ENCODE data around the gene GHDC. TPM values are rescaled to one million over a fixed set of nuclear protein-coding genes. Genes with fewer than 3 reads are reported as not detected.

Gene GHDC, protein sequence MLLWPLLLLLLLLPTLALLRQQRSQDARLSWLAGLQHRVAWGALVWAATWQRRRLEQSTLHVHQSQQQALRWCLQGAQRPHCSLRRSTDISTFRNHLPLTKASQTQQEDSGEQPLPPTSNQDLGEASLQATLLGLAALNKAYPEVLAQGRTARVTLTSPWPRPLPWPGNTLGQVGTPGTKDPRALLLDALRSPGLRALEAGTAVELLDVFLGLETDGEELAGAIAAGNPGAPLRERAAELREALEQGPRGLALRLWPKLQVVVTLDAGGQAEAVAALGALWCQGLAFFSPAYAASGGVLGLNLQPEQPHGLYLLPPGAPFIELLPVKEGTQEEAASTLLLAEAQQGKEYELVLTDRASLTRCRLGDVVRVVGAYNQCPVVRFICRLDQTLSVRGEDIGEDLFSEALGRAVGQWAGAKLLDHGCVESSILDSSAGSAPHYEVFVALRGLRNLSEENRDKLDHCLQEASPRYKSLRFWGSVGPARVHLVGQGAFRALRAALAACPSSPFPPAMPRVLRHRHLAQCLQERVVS
- total RNA-seq (2016; rRNA removed; fragmentation: Illumina TruSeq; extraction: Trizol) (8.8 and 22.5 TPM in 2 replicates), polyA plus RNA-seq (2011; rRNA removed) (15.4 and 25.6 TPM in 2 replicates), polyA minus RNA-seq (2011; rRNA and poly(A)+ RNA removed; ENCODE audit: low replicate concordance) (14.5 and 31.4 TPM in 2 replicates), Bru-seq, nascent RNA (percentile 47 among the genes with signal in this experiment), BruChase-seq, experiment 1, labeled RNA remaining after a 6-hour chase (percentile 54 among the genes with signal in this experiment), BruChase-seq, experiment 2, labeled RNA remaining after a 2-hour chase (percentile 55 among the genes with signal in this experiment)
- total RNA-seq (2016; cell fraction: cytosol; rRNA removed; fragmentation: Illumina TruSeq; extraction: Trizol; ENCODE audit: low read depth): 3.1 and 3.3 TPM in 2 replicates
- total RNA-seq (2016; cell fraction: insoluble cytoplasmic fraction; rRNA removed; fragmentation: Illumina TruSeq; extraction: Trizol): 8.0 and 22.0 TPM in 2 replicates
- 5.2 and 6.2 TPM in 2 replicates for total RNA-seq (2016; cell fraction: membrane; rRNA removed; fragmentation: Illumina TruSeq; extraction: Trizol)
- total RNA-seq (2016; cell fraction: nucleus; rRNA removed; fragmentation: Illumina TruSeq; extraction: Trizol): 22.7 and 27.8 TPM in 2 replicates
- polyA plus RNA-seq (2011; cell fraction: cytosol; rRNA removed): 11.2 and 18.0 TPM in 2 replicates
- polyA plus RNA-seq (2011; cell fraction: nucleus; rRNA removed): 107 and 115 TPM in 2 replicates
- polyA plus RNA-seq (2012): 15.2 and 19.1 TPM in 2 replicates
- 2.2 and 2.5 TPM in 2 replicates for polyA plus RNA-seq (2016; cell fraction: cytosol; fragmentation: Illumina TruSeq; extraction: Trizol; ENCODE audit: low read depth)
- 6.0 and 8.7 TPM in 2 replicates for polyA plus RNA-seq (2016; cell fraction: insoluble cytoplasmic fraction; fragmentation: Illumina TruSeq; extraction: Trizol; ENCODE audit: low read depth)
- polyA plus RNA-seq (2016; cell fraction: membrane; fragmentation: Illumina TruSeq; extraction: Trizol; ENCODE audit: low read depth): 3.6 and 4.1 TPM in 2 replicates
- polyA plus RNA-seq (2016; cell fraction: nucleus; fragmentation: Illumina TruSeq; extraction: Trizol; ENCODE audit: insufficient read depth, low read depth): 45.8 and 46.8 TPM in 2 replicates
- 12.0 and 19.4 TPM in 2 replicates for polyA minus RNA-seq (2011; cell fraction: cytosol; rRNA and poly(A)+ RNA removed)
- 12.1 and 14.4 TPM in 2 replicates for polyA minus RNA-seq (2011; cell fraction: nucleus; rRNA and poly(A)+ RNA removed)
- long read RNA-seq, experiment 1, partial matches to known transcripts: 4 of 7 reads
- long read RNA-seq, experiment 1, other reads (novel, unspliced or antisense): 2 of 7 reads
- long read RNA-seq, experiment 2, transcript GHDC-207 (10 exons, 2,396 nt): major isoform, 13 of 79 reads
- long read RNA-seq, experiment 2, partial matches to known transcripts: 36 of 79 reads
- long read RNA-seq, experiment 2, other reads (novel, unspliced or antisense): 27 of 79 reads

DNA sequence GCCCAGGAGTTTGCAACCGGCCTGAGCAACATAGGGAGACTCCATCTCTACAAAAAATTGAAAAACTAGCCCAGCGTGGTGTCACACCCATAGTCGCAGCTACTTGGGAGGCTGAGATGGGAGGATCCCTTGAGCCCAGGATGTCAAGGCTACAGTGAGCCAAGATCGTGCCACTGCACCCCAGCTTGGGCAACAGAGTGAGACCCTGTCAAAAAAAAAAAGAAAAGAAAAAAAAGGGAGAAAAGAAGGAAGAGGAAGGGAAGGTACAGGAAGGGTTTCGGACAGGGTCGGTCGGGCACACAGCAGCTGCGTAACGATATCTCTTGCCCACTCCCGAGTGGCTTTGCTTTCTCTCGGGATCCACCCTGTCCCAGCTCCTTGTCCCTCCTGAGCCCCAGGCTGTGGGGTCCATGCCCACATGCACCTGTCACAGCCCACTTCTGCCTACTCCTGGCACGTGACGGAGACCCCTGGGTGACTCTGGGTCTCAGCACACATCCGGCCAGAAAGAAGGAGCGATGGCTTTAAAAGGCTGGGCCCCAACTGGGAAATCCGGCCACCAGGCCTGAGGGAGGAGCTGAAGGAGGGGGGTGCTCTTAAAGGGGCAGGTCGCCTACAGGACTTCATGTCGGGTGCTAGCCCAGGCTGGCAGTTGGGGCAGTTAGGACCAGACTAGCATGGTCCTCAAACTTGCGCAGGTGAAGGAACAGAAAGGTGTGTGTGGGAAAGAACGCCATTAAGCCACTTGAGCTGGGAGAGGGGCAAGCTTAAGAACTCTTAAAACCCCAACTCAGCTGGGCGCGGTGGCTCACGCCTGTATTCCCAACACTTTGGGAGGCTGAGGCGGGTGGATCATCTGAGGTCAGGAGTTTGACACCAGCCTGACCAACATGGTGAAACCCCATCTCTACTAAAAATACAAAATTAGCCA is at the start of gene GHDC:
Gene GHDC, minus strand, starts transcription at position 526 of the 931 bp plus-strand sequence. CDS start 913 bp downstream, outside the sequence.
- H3K9me3 ChIP-seq (ENCODE audit: low read length): no peaks in the 10 kb centered on the region
- in situ Hi-C loops (cut with HindIII; ENCODE audit: extremely low pct_ligation_motif_present, low pct_unique_long_range_greater_than_20kb) (no loop called here), intact Hi-C loops (cut with micrococcal nuclease; ENCODE audit: unreplicated experiment) (no loop called here)
- H3K79me2 ChIP-seq (ENCODE audit: insufficient read depth, low read length): no peaks in the 10 kb centered on the region
- H3K4me1 ChIP-seq (ENCODE audit: insufficient read depth, low read length): peaks cover 21% of the 10 kb centered on the region
- 15% methylated on average over 24 of the region's 24 CpGs for WGBS (ENCODE audit: low lambda C conversion rate)
- peak within 1 kb of the TSS; percentile 95 for H2AFZ ChIP-seq (ENCODE audit: low read length)
- ChIA-PET POLR2A (interaction anchor here (0.6 to 2.8 kb wide), 19 partner anchors 8 to 229 kb away, joined by 3 to 30 read pairs (median 4); partner anchors contain the start of genes CAVIN1, DNAJC7, KAT2A and KCNH4), CTCF (ENCODE audit: low intra/inter-chr PET ratio, low total read pairs) (no interaction called here)
- no peaks in the 10 kb centered on the region; a peak in 1 of 5 replicates for H3K27me3 ChIP-seq (ENCODE audit: control insufficient read depth in 1 of 2, insufficient read depth in 2 of 2, low read length in 2 of 2)
- TSS peak; percentile 46 for BruUV-seq (replicated peaks)
- peak; percentile 80 for DNase-seq (ENCODE audit: low spot score)
- H4K20me1 ChIP-seq (ENCODE audit: insufficient read depth, low read length): no peaks in the 10 kb centered on the region
- peak; percentile 88 for FAIRE-seq
- peak within 1 kb of the TSS; percentile 79 for H3K4me2 ChIP-seq (ENCODE audit: low read depth, low read length)
- peak within 1 kb of the TSS; percentile 77 for H3K9ac ChIP-seq (ENCODE audit: insufficient read depth, low read depth, low read length)
- H3K4me3 ChIP-seq (replicated peaks in 1 of 3; ENCODE audit: insufficient read depth in 1 of 3, low read depth in 2 of 3, low read length in 3 of 3): peak within 1 kb of the TSS; percentile 62 to 94 (median 68)
- no peaks in the 10 kb centered on the region; a peak in 1 of 5 replicates for H3K36me3 ChIP-seq (replicated peaks in 1 of 2; ENCODE audit: control insufficient read depth in 1 of 2, insufficient read depth in 2 of 2, low read length in 2 of 2)
- peak; percentile 93 for ATAC-seq
- peak within 1 kb of the TSS; percentile 29 for H3K27ac ChIP-seq (ENCODE audit: extremely low read length, insufficient read depth, low read length)
- no peak for TF ChIP-seq FOXA1 (IDR thresholded peaks at IDR 0.05)
- no peak for TF ChIP-seq FOXA1 (CRISPR knock-in tag; IDR thresholded peaks at IDR 0.05)
- peak; percentile 49; the same call in 1 of the 2 replicates for TF ChIP-seq KLF12 (CRISPR knock-in tag; IDR thresholded peaks at IDR 0.05; ENCODE audit: borderline replicate concordance)
- peak; percentile 88 for TF ChIP-seq PHF20 (CRISPR knock-in tag; IDR thresholded peaks at IDR 0.05)
- no peak; the same call in 1 of the 2 replicates for TF ChIP-seq ZNF256 (CRISPR knock-in tag; conservative IDR thresholded peaks at IDR 0.05)
- TF ChIP-seq MTA3 (CRISPR knock-in tag; IDR thresholded peaks at IDR 0.05): no peak
- TF ChIP-seq, protein P1, sequence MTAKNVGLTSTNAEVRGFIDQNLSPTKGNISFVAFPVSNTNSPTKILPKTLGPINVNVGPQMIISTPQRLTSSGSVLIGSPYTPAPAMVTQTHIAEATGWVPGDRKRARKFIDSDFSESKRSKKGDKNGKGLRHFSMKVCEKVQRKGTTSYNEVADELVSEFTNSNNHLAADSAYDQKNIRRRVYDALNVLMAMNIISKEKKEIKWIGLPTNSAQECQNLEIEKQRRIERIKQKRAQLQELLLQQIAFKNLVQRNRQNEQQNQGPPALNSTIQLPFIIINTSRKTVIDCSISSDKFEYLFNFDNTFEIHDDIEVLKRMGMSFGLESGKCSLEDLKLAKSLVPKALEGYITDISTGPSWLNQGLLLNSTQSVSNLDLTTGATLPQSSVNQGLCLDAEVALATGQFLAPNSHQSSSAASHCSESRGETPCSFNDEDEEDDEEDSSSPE (CRISPR knock-in tag; IDR thresholded peaks at IDR 0.05): no peak
- no peak for TF ChIP-seq RFX1 (IDR thresholded peaks at IDR 0.05)
- peak in 1 of 2 experiments; percentile 67; a peak in 1 of 4 replicates for TF ChIP-seq KLF16 (CRISPR knock-in tag; IDR thresholded peaks at IDR 0.05)
- TF ChIP-seq ZNF547 (CRISPR knock-in tag; IDR thresholded peaks at IDR 0.05): peak; percentile 42; the same call in 1 of the 2 replicates
- TF ChIP-seq, protein P2, sequence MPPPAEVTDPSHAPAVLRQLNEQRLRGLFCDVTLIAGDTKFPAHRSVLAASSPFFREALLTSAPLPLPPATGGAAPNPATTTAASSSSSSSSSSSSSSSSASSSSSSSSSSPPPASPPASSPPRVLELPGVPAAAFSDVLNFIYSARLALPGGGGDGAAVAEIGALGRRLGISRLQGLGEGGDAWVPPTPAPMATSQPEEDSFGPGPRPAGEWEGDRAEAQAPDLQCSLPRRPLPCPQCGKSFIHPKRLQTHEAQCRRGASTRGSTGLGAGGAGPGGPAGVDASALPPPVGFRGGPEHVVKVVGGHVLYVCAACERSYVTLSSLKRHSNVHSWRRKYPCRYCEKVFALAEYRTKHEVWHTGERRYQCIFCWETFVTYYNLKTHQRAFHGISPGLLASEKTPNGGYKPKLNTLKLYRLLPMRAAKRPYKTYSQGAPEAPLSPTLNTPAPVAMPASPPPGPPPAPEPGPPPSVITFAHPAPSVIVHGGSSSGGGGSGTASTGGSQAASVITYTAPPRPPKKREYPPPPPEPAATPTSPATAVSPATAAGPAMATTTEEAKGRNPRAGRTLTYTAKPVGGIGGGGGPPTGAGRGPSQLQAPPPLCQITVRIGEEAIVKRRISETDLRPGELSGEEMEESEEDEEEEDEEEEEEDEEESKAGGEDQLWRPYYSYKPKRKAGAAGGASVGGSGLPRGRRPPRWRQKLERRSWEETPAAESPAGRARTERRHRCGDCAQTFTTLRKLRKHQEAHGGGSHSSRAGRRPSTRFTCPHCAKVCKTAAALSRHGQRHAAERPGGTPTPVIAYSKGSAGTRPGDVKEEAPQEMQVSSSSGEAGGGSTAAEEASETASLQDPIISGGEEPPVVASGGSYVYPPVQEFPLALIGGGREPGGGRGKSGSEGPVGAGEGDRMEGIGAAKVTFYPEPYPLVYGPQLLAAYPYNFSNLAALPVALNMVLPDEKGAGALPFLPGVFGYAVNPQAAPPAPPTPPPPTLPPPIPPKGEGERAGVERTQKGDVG (CRISPR knock-in tag; IDR thresholded peaks at IDR 0.05; ENCODE audit: borderline replicate concordance): 0 out of 2 replicates have a peak, but pooled peaks have one; percentile 81
